ENCODE data around the gene SNAP47.

Gene SNAP47

GRCh38 chr1:227790868-227791267, 55.6 kb downstream of the SNAP47 start:
- TF ChIP-seq CTCF (IDR thresholded peaks at IDR 0.05; ENCODE audit: low read depth, low read length, missing control alignments) = no peak
- DNase-seq (ENCODE audit: low read depth) = no peak
- no peak overlapping the region for H3K4me3 ChIP-seq (ENCODE audit: low read depth, low read length)
- in situ Hi-C loops (cut with HindIII; ENCODE audit: low sequenced_read_pairs) = no loop called here

- no peak for DNase-seq (ENCODE audit: low read depth)
- in situ Hi-C loops (cut with HindIII; ENCODE audit: low sequenced_read_pairs) = no loop called here
- H3K4me3 ChIP-seq (ENCODE audit: low read depth, low read length) = no peak overlapping the region
- no peak for TF ChIP-seq CTCF (IDR thresholded peaks at IDR 0.05; ENCODE audit: low read depth, low read length, missing control alignments)
Observed at GRCh38 chr1:227791425-227792143, 56.3 kb downstream of the SNAP47 start.

- H3K4me3 ChIP-seq (ENCODE audit: low read depth, low read length) = no peak overlapping the region
- peak; percentile 18 for TF ChIP-seq CTCF (IDR thresholded peaks at IDR 0.05; ENCODE audit: low read depth, low read length, missing control alignments)
- DNase-seq (ENCODE audit: low read depth) = no peak
- in situ Hi-C loops (cut with HindIII; ENCODE audit: low sequenced_read_pairs) = no loop called here
Observed at GRCh38 chr1:227792216-227793078, 57.2 kb downstream of the SNAP47 start.

- in situ Hi-C loops (cut with HindIII; ENCODE audit: low sequenced_read_pairs) = no loop called here
- no peak overlapping the region for H3K4me3 ChIP-seq (ENCODE audit: low read depth, low read length)
- TF ChIP-seq CTCF (IDR thresholded peaks at IDR 0.05; ENCODE audit: low read depth, low read length, missing control alignments) = no peak
- no peak for DNase-seq (ENCODE audit: low read depth)
Observed at GRCh38 chr1:227793079-227793947, 58.1 kb downstream of the SNAP47 start.

GRCh38 chr1:227793948-227794816, 58.9 kb downstream of the SNAP47 start:
- no peak overlapping the region for H3K4me3 ChIP-seq (ENCODE audit: low read depth, low read length)
- peak; percentile 86 for DNase-seq (ENCODE audit: low read depth)
- in situ Hi-C loops (cut with HindIII; ENCODE audit: low sequenced_read_pairs) = no loop called here

More at GRCh38 chr1:227793948-227794816, 58.9 kb downstream of the SNAP47 start:
- no peak for TF ChIP-seq CTCF (IDR thresholded peaks at IDR 0.05; ENCODE audit: low read depth, low read length, missing control alignments)

Data from astrocyte of the cerebellum (primary cell).